HepG2 (cell line): ENCODE results near the gene CCT6A. TPM values are rescaled to one million over a fixed set of nuclear protein-coding genes. Genes with fewer than 3 reads are reported as not detected.

Experiments used
- ARNT ChIP-seq: fragments of 450-650 bp; IDR thresholded peaks from 2 replicates; pipeline ENCODE4 v1.6.1; 2017
- ARNTL ChIP-seq: sonication (generic); formaldehyde crosslinking; IDR thresholded peaks from 2 replicates; pipeline ENCODE4 v1.4.0; 2020; ENCODE audit warnings: mild to moderate bottlenecking, missing genetic modification reagents
- ATAD3A ChIP-seq: sonication (generic); formaldehyde crosslinking; IDR thresholded peaks from 2 replicates; pipeline ENCODE4 v1.4.0; 2020; ENCODE audit warnings: missing genetic modification reagents
- BCL6 ChIP-seq: IDR thresholded peaks from 2 replicates; pipeline ENCODE4 v1.6.1; 2016; ENCODE audit warnings: missing genetic modification reagents, missing compliant biosample characterization
- BRD4 ChIP-seq: sonication (generic); formaldehyde crosslinking; IDR thresholded peaks from 2 replicates; pipeline ENCODE4 v1.4.0; 2020; ENCODE audit warnings: missing genetic modification reagents
- CENPBD1 ChIP-seq: sonication (generic); formaldehyde crosslinking; IDR thresholded peaks from 2 replicates; pipeline ENCODE4 v1.8.0; 2022; ENCODE audit warnings: missing genetic modification reagents, low read depth, mild to moderate bottlenecking, borderline replicate concordance
- DMTF1 ChIP-seq: sonication (generic); formaldehyde crosslinking; IDR thresholded peaks from 2 replicates; pipeline ENCODE4 v1.4.0; 2020; ENCODE audit warnings: mild to moderate bottlenecking, missing genetic modification reagents
- EHMT2 ChIP-seq: fragments of 200-600 bp; sonication (generic); IDR thresholded peaks from 2 replicates; pipeline ENCODE4 v1.7.0; 2017; ENCODE audit warnings: antibody characterized with exemption, low read depth, low read length, borderline replicate concordance
- GRHL1 ChIP-seq: sonication (generic); formaldehyde crosslinking; conservative IDR thresholded peaks from 2 replicates; pipeline ENCODE4 v1.8.0; 2022; ENCODE audit warnings: missing genetic modification reagents
- HMG20A ChIP-seq: IDR thresholded peaks from 2 replicates; pipeline ENCODE4 v1.6.1; 2016; ENCODE audit warnings: borderline replicate concordance
- KAT7 ChIP-seq: IDR thresholded peaks from 2 replicates; pipeline ENCODE4 v1.6.1; 2018; ENCODE audit warnings: borderline replicate concordance, missing compliant biosample characterization
- KDM4B ChIP-seq: sonication (generic); formaldehyde crosslinking; IDR thresholded peaks from 2 replicates; pipeline ENCODE4 v1.4.0; 2020; ENCODE audit warnings: missing genetic modification reagents
- KLF15 ChIP-seq: sonication (generic); formaldehyde crosslinking; IDR thresholded peaks from 2 replicates; pipeline ENCODE4 v1.8.1; 2023; ENCODE audit warnings: borderline replicate concordance, mild to moderate bottlenecking, inconsistent platforms, missing genetic modification reagents, mixed read lengths
- PAF1 ChIP-seq: IDR thresholded peaks from 2 replicates; pipeline ENCODE4 v1.6.1; 2016; ENCODE audit warnings: missing genetic modification reagents, missing compliant biosample characterization
- PCBP1 ChIP-seq: fragments of 200-400 bp; formaldehyde crosslinking; IDR thresholded peaks from 2 replicates; pipeline ENCODE4 v1.6.1; 2017; ENCODE audit warnings: mild to moderate bottlenecking, low read depth, low read length, borderline replicate concordance
- RARA ChIP-seq: IDR thresholded peaks from 2 replicates; pipeline ENCODE4 v1.6.1; 2016; ENCODE audit warnings: missing genetic modification reagents, missing compliant biosample characterization
- RBAK ChIP-seq: sonication (generic); formaldehyde crosslinking; IDR thresholded peaks from 2 replicates; pipeline ENCODE4 v1.5.1; 2020; ENCODE audit warnings: mild to moderate bottlenecking, missing genetic modification reagents
- SOX5 ChIP-seq: IDR thresholded peaks from 2 replicates; pipeline ENCODE4 v1.6.1; 2016; ENCODE audit warnings: borderline replicate concordance
- SRF ChIP-seq: IDR thresholded peaks from 2 replicates; pipeline ENCODE4 v1.6.1; 2011; ENCODE audit warnings: mild to moderate bottlenecking, low read depth, low read length, moderate library complexity
- TRIM24 ChIP-seq: sonication (generic); formaldehyde crosslinking; IDR thresholded peaks from 2 replicates; pipeline ENCODE4 v1.8.0; 2022; ENCODE audit warnings: mild to moderate bottlenecking, missing genetic modification reagents
- WIZ ChIP-seq: sonication (generic); formaldehyde crosslinking; IDR thresholded peaks from 2 replicates; pipeline ENCODE4 v1.5.1; 2020; ENCODE audit warnings: mild to moderate bottlenecking, missing genetic modification reagents
- ZFP37 ChIP-seq: sonication (generic); formaldehyde crosslinking; IDR thresholded peaks from 2 replicates; pipeline ENCODE4 v1.4.0; 2020; ENCODE audit warnings: missing genetic modification reagents, borderline replicate concordance
- ZNF337 ChIP-seq: sonication (generic); formaldehyde crosslinking; IDR thresholded peaks from 2 replicates; pipeline ENCODE4 v1.5.1; 2020; ENCODE audit warnings: missing genetic modification reagents, low read depth, mild to moderate bottlenecking, borderline replicate concordance
- ZNF567 ChIP-seq: sonication (generic); formaldehyde crosslinking; IDR thresholded peaks from 2 replicates; pipeline ENCODE4 v1.8.1; 2023; ENCODE audit warnings: mild to moderate bottlenecking, missing genetic modification reagents, borderline replicate concordance
- ZNF746 ChIP-seq: sonication (generic); formaldehyde crosslinking; IDR thresholded peaks from 2 replicates; pipeline ENCODE4 v1.8.0; 2022; ENCODE audit warnings: mild to moderate bottlenecking, missing genetic modification reagents
- ZNF75D ChIP-seq: sonication (generic); formaldehyde crosslinking; IDR thresholded peaks from 2 replicates; pipeline ENCODE4 v1.8.1; 2023; ENCODE audit warnings: missing genetic modification reagents, mild to moderate bottlenecking, borderline replicate concordance
- ZSCAN12 ChIP-seq: sonication (generic); formaldehyde crosslinking; IDR thresholded peaks from 2 replicates; pipeline ENCODE4 v1.9.0; 2021; ENCODE audit warnings: mild to moderate bottlenecking, missing genetic modification reagents
- polyA plus RNA-seq, 8 experiments: library from polyadenylated mRNA; depleted of rRNA in 3 of 8; stranded (reverse) in 7 of 8; unstranded in 1 of 8; fragments of >200 nt; fragmentation: Illumina TruSeq in 4 of 8; extraction: Trizol in 4 of 8; gene quantifications; 2 replicates each; pipeline versions ENCODE4 v1.2.1 to v1.2.3, GENCODE V29; 2011 to 2016; ENCODE audit warnings: low read depth in 4 of 8, missing spikeins in 1 of 8, mixed read lengths in 1 of 8; ENCODE audit not compliant: insufficient read depth in 1 of 8
- total RNA-seq, 5 experiments: library from RNA; depleted of rRNA; stranded (reverse); fragments of >200 nt; fragmentation: Illumina TruSeq; extraction: Trizol; gene quantifications; 2 replicates each; pipeline ENCODE4 v1.2.3, GENCODE V29; 2016; ENCODE audit warnings: low read depth in 1 of 5

CCT6A gene
- total and polyA plus RNA-seq, 2 of the 13 experiments (the other 11 are each of a cell fraction or from before 2014, with no cell fraction given) = 219 to 292 TPM

- TF ChIP-seq ARNTL (peak; percentile 29; the same call in 1 of the 2 replicates), CENPBD1 (CRISPR knock-in tag) (no peak), ZNF567 (CRISPR knock-in tag) (no peak; the same call in 1 of the 2 replicates), SOX5 (CRISPR knock-in tag) (peak; percentile 73), DMTF1 (CRISPR knock-in tag) (no peak; the same call in 1 of the 2 replicates), KLF15 (CRISPR knock-in tag) (peak; percentile 72; the same call in 1 of the 2 replicates), ARNT (no peak), KDM4B (CRISPR knock-in tag) (peak; percentile 32; the same call in 1 of the 2 replicates), ZNF746 (peak; percentile 76; the same call in 1 of the 2 replicates), TRIM24 (CRISPR knock-in tag) (no peak), RARA (CRISPR knock-in tag) (0 out of 2 replicates have a peak, but pooled peaks have one; percentile 15), ZNF337 (CRISPR knock-in tag) (peak; percentile 65; the same call in 1 of the 2 replicates), RBAK (CRISPR knock-in tag) (no peak), EHMT2 (no peak), GRHL1 (no peak), ATAD3A (CRISPR knock-in tag) (no peak), BCL6 (peak; percentile 32; the same call in 1 of the 2 replicates), ZFP37 (CRISPR knock-in tag) (no peak), PCBP1 (no peak), BRD4 (CRISPR knock-in tag) (0 out of 2 replicates have a peak, but pooled peaks have one; percentile 39), KAT7 (peak; percentile 75; the same call in 1 of the 2 replicates), PAF1 (no peak), ZSCAN12 (no peak), ZNF75D (CRISPR knock-in tag) (no peak), SRF (no peak), HMG20A (CRISPR knock-in tag) (0 out of 2 replicates have a peak, but pooled peaks have one; percentile 26), WIZ (CRISPR knock-in tag) (peak; percentile 14; the same call in 1 of the 2 replicates)
These were observed at the start of gene CCT6A, which contains the start of gene PSPH (continued) for GRCh38 chr7:56051339-56052191.
